Uterus (tissue), 2 donors: ENCODE measurements around the gene SLCO1A2.

Experiments
- POLR2A ChIP-seq, 2 donors: fragments of 450-650 bp; IDR thresholded peaks; one replicate each; pipeline ENCODE4 v1.6.1; 2016; ENCODE audit warnings: antibody characterized with exemption in 2 of 2, mild to moderate bottlenecking in 1 of 2, moderate library complexity in 1 of 2
- TF ChIP-seq, protein P1 (sequence below), 4 experiments: fragments of 200-600 bp in 2 of 4; fragments of 450-650 bp in 2 of 4; sonication (generic) in 2 of 4; IDR thresholded peaks; one replicate each; pipeline ENCODE4 v1.5.1; 2016 to 2019; ENCODE audit warnings: antibody characterized with exemption in 4 of 4, mild to moderate bottlenecking in 2 of 4, moderate library complexity in 1 of 4

- TF ChIP-seq, protein P1, sequence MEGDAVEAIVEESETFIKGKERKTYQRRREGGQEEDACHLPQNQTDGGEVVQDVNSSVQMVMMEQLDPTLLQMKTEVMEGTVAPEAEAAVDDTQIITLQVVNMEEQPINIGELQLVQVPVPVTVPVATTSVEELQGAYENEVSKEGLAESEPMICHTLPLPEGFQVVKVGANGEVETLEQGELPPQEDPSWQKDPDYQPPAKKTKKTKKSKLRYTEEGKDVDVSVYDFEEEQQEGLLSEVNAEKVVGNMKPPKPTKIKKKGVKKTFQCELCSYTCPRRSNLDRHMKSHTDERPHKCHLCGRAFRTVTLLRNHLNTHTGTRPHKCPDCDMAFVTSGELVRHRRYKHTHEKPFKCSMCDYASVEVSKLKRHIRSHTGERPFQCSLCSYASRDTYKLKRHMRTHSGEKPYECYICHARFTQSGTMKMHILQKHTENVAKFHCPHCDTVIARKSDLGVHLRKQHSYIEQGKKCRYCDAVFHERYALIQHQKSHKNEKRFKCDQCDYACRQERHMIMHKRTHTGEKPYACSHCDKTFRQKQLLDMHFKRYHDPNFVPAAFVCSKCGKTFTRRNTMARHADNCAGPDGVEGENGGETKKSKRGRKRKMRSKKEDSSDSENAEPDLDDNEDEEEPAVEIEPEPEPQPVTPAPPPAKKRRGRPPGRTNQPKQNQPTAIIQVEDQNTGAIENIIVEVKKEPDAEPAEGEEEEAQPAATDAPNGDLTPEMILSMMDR (IDR thresholded peaks at IDR 0.05): no peak
- TF ChIP-seq POLR2A (IDR thresholded peaks at IDR 0.05): no peak
Observed at GRCh38 chr12:21372602-21373001, 37.9 kb upstream of the SLCO1A2 start, which contains the start of gene IAPP.
